PC-9 (cell line): ENCODE results near the gene INPP5J. TPM values are rescaled to one million over a fixed set of nuclear protein-coding genes. Genes with fewer than 3 reads are reported as not detected.

Experiments
- BruUV-seq: library from RNA; stranded (reverse); fragments of 400-500 nt; replicated peaks from 2 replicates; lab custom pipeline; 2021; lab: Mats Ljungman, UMichigan
- CTCF ChIA-PET: fragments of 300-600 bp; sonication (Branson Sonifier 250); formaldehyde crosslinking; loops from one replicate; lab custom pipeline; 2022; ENCODE audit warnings: antibody characterized with exemption; lab: Charles Lee
- POLR2A ChIA-PET: fragments of 300-600 bp; sonication (Branson Sonifier 250); formaldehyde crosslinking; loops from one replicate; lab custom pipeline; 2022; ENCODE audit warnings: antibody characterized with exemption; ENCODE audit not compliant: unreplicated experiment; lab: Charles Lee
- DNase-seq, 2 experiments: peaks; one replicate each; pipeline versions ENCODE4 v3.0.0 to v3.0.0-alpha.2; 2015 to 2022; ENCODE audit warnings: mixed read lengths in 1 of 2
- H2AFZ ChIP-seq: fragments of 200-600 bp; sonication (generic); 2 replicates; pipeline ENCODE4 v1.8.1; 2017; ENCODE audit warnings: antibody characterized with exemption
- H3F3A ChIP-seq: fragments of 200-600 bp; sonication (generic); 2 replicates; pipeline ENCODE4 v1.8.1; 2017; ENCODE audit warnings: antibody characterized with exemption, mild to moderate bottlenecking, low read depth; ENCODE audit not compliant: insufficient read depth
- H3K27ac ChIP-seq: fragments of 200-600 bp; sonication (generic); 2 replicates; pipeline ENCODE4 v1.6.1; 2016; ENCODE audit warnings: mixed run types
- H3K27me3 ChIP-seq: fragments of 200-600 bp; sonication (generic); 2 replicates; pipeline ENCODE4 v1.6.1; 2016; ENCODE audit warnings: low read depth, mixed run types; ENCODE audit not compliant: insufficient read depth
- H3K36me3 ChIP-seq: fragments of 200-600 bp; sonication (generic); 2 replicates; pipeline ENCODE4 v1.6.1; 2016; ENCODE audit warnings: low read depth, mixed run types
- H3K4me1 ChIP-seq: fragments of 200-600 bp; sonication (generic); replicated peaks from 2 replicates; pipeline ENCODE4 v1.6.1; 2016; ENCODE audit warnings: mixed run types; ENCODE audit not compliant: insufficient read depth
- H3K4me2 ChIP-seq: fragments of 200-600 bp; sonication (generic); 2 replicates; pipeline ENCODE4 v1.6.1; 2017; ENCODE audit warnings: mixed run types
- H3K4me3 ChIP-seq: fragments of 200-600 bp; sonication (generic); 2 replicates; pipeline ENCODE4 v1.6.1; 2016; ENCODE audit warnings: mixed run types
- H3K79me2 ChIP-seq: fragments of 200-600 bp; sonication (generic); 2 replicates; pipeline ENCODE4 v1.6.1; 2017; ENCODE audit warnings: low read depth, mixed run types
- H3K9me2 ChIP-seq: fragments of 200-600 bp; sonication (generic); 2 replicates; pipeline ENCODE4 v1.8.1; 2017; ENCODE audit warnings: mild to moderate bottlenecking; ENCODE audit not compliant: insufficient read depth
- H3K9me3 ChIP-seq: fragments of 200-600 bp; sonication (generic); 2 replicates; pipeline ENCODE4 v1.8.1; 2016; ENCODE audit warnings: low read depth; ENCODE audit not compliant: insufficient read depth
- H4K20me1 ChIP-seq: fragments of 200-600 bp; sonication (generic); 2 replicates; pipeline ENCODE4 v1.8.1; 2017; ENCODE audit not compliant: insufficient read depth
- CTCF ChIP-seq: fragments of 200-600 bp; sonication (generic); conservative IDR thresholded peaks from 2 replicates; pipeline ENCODE4 v1.6.1; 2017; ENCODE audit warnings: mixed run types, antibody characterized with exemption, mild to moderate bottlenecking, moderate library complexity
- EZH2 ChIP-seq: fragments of 200-600 bp; sonication (generic); IDR thresholded peaks from 2 replicates; pipeline ENCODE4 v1.8.0; 2017; ENCODE audit warnings: antibody characterized with exemption, low read depth
- intact Hi-C: fragments of 100-400 bp; cut with micrococcal nuclease; formaldehyde crosslinking; loops from one replicate; pipeline ENCODE4 v1.10.0; 2022; ENCODE audit not compliant: unreplicated experiment
- total RNA-seq: library from RNA; stranded (reverse); gene quantifications from 2 replicates; pipeline ENCODE4 v1.2.3, GENCODE V29; 2021

Gene INPP5J
- total RNA-seq, 1 experiment from 2014 or later, result 1.7 TPM

DNA sequence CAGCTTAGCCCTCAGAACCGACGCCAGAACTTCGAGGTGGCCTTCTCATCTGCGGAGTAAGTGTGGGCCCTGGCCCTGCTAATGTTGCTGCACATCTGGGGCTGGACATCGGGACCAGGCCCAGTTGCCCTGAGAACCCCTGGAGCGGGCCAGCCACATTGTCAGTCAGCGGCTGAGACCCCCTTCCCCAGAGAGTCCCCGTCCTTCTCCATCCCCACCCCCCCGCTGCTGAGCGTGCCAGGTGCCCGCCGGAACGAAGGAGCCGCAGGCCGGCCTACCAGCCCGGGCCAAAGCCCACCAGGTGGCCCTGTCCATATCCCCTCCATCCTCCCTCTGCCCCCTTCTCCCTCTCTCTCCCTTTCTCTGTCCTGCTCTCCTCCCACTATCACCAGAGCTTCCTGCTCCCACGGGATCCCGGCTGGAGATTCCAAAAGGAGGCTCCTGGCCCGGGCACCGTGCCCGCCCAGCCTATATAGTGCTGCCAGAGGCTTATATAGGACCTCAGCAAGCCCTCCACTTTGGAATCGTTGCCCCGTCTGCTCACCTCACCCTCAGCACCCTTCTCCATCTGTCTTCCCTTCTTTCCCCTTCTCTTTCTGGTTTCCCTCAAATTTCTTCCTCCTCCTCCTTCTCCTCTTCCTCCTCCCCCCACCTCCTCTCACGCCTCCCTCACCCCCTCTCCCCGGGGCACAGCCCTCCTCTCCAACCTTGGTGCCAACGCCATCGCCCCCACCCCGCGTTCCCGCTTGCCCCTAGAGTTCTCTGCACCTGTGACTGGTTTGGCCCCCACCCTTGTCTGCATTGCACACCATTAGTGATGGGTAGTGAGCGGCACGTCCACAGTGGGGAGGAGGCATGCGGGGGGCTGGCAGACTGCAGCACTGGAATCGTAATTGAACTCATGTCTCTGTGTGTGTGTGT is 22.7 kb upstream of the INPP5J start:
- Histone ChIP-seq H3K27me3 (no peaks in the 10 kb centered on the region), H3K4me2 (no peak overlapping the region), H3K27ac (no peak overlapping the region), H3F3A (peaks cover 23% of the 10 kb centered on the region), H2AFZ (no peak overlapping the region), H3K36me3 (no peaks in the 10 kb centered on the region), H3K4me1 (peaks cover 15% of the 10 kb centered on the region), H3K9me3 (no peaks in the 10 kb centered on the region), H3K4me3 (no peak overlapping the region), H3K9me2 (no peaks in the 10 kb centered on the region), H3K79me2 (no peaks in the 10 kb centered on the region), H4K20me1 (no peaks in the 10 kb centered on the region)
- intact Hi-C loops, result loop anchor here (10.0 kb wide), 1 partner anchor 115 kb away; the partner anchor contains the start of gene LIMK2
- TF ChIP-seq CTCF, result no peak
- TF ChIP-seq EZH2, result no peak
- peak in 1 of 2 experiments; percentile 5 for DNase-seq
- POLR2A ChIA-PET, result no interaction called here
- CTCF ChIA-PET, result no interaction called here
- BruUV-seq, result no TSS peak

- no peak overlapping the region for H3K4me3 ChIP-seq
- peaks cover 31% of the 10 kb centered on the region for H3F3A ChIP-seq
These were observed 21.8 kb upstream of the INPP5J start for GRCh38 chr22:31100762-31101525.

More at GRCh38 chr22:31100762-31101525, 21.8 kb upstream of the INPP5J start:
- Histone ChIP-seq H3K4me2 (no peak overlapping the region), H3K36me3 (no peaks in the 10 kb centered on the region), H3K9me2 (no peaks in the 10 kb centered on the region), H3K27me3 (no peaks in the 10 kb centered on the region), H3K4me1 (peaks cover 15% of the 10 kb centered on the region), H3K27ac (no peak overlapping the region), H3K9me3 (no peaks in the 10 kb centered on the region), H4K20me1 (no peaks in the 10 kb centered on the region), H3K79me2 (no peaks in the 10 kb centered on the region), H2AFZ (no peak overlapping the region)
- DNase-seq, result peak in 1 of 2 experiments; percentile 2
- CTCF ChIA-PET, result interaction anchor here (0.6 kb wide), 2 partner anchors 113 to 560 kb away, joined by 4 to 5 read pairs; no protein-coding TSS in a partner anchor
- BruUV-seq, result no TSS peak
- POLR2A ChIA-PET, result no interaction called here
- intact Hi-C loops, result loop anchor here (10.0 kb wide), 1 partner anchor 114 kb away; the partner anchor contains the start of gene LIMK2
- TF ChIP-seq CTCF (no peak), EZH2 (no peak)
